ENCODE measurements around the gene EFCAB12.
A peak's percentile ranks its signal among the peaks of the same experiment; 100 is the strongest.

EFCAB12 gene

GRCh38 chr3:129383292-129383860, 45.1 kb downstream of the EFCAB12 start:
- no peaks in the 10 kb centered on the region for H3K36me3 ChIP-seq (replicated peaks; ENCODE audit: low read depth, low read length)
- no peak overlapping the region for H3K9ac ChIP-seq (ENCODE audit: low read length)
- H3K4me1 ChIP-seq (ENCODE audit: low read length), result no peaks in the 10 kb centered on the region
- no peaks in the 10 kb centered on the region for H3K27me3 ChIP-seq (ENCODE audit: low read depth, low read length)
- H4K20me1 ChIP-seq (ENCODE audit: insufficient read depth, low read length), result no peaks in the 10 kb centered on the region
- no peaks in the 10 kb centered on the region for H3K79me2 ChIP-seq (ENCODE audit: low read length)
- TF ChIP-seq CTCF (IDR thresholded peaks at IDR 0.05; ENCODE audit: low read depth, low read length) (peak; percentile 83), EZH2phosphoT487 (IDR thresholded peaks at IDR 0.05; ENCODE audit: low read depth) (no peak)
- peaks cover 4% of the 10 kb centered on the region; the same call in 1 of the 2 replicates for H3K9me3 ChIP-seq (ENCODE audit: insufficient read depth, low read length)
- no peak overlapping the region for H3K27ac ChIP-seq (ENCODE audit: low read length)
- H3K4me2 ChIP-seq (ENCODE audit: low read length), result no peak overlapping the region
- H2AFZ ChIP-seq (ENCODE audit: low read depth, low read length), result no peak overlapping the region
- H3K4me3 ChIP-seq (ENCODE audit: low read length), result no peak overlapping the region

GRCh38 chr3:129382366-129382765, 46.1 kb downstream of the EFCAB12 start:
- Histone ChIP-seq H3K4me2 (ENCODE audit: low read length) (no peak overlapping the region), H4K20me1 (ENCODE audit: insufficient read depth, low read length) (no peaks in the 10 kb centered on the region), H3K27me3 (ENCODE audit: low read depth, low read length) (no peaks in the 10 kb centered on the region), H3K4me3 (ENCODE audit: low read length) (no peak overlapping the region), H2AFZ (ENCODE audit: low read depth, low read length) (no peak overlapping the region), H3K9ac (ENCODE audit: low read length) (no peak overlapping the region), H3K36me3 (replicated peaks; ENCODE audit: low read depth, low read length) (no peaks in the 10 kb centered on the region), H3K4me1 (ENCODE audit: low read length) (no peaks in the 10 kb centered on the region), H3K9me3 (ENCODE audit: insufficient read depth, low read length) (peaks cover 4% of the 10 kb centered on the region; the same call in 1 of the 2 replicates), H3K27ac (ENCODE audit: low read length) (no peak overlapping the region), H3K79me2 (ENCODE audit: low read length) (no peaks in the 10 kb centered on the region)
- TF ChIP-seq EZH2phosphoT487 (IDR thresholded peaks at IDR 0.05; ENCODE audit: low read depth), result no peak
- TF ChIP-seq CTCF (IDR thresholded peaks at IDR 0.05; ENCODE audit: low read depth, low read length), result no peak

- H3K36me3 ChIP-seq (replicated peaks; ENCODE audit: low read depth, low read length), result no peaks in the 10 kb centered on the region
- no peak for TF ChIP-seq CTCF (IDR thresholded peaks at IDR 0.05; ENCODE audit: low read depth, low read length)
- TF ChIP-seq EZH2phosphoT487 (IDR thresholded peaks at IDR 0.05; ENCODE audit: low read depth), result no peak
- H2AFZ ChIP-seq (ENCODE audit: low read depth, low read length), result no peak overlapping the region
- H3K9me3 ChIP-seq (ENCODE audit: insufficient read depth, low read length), result peaks cover 4% of the 10 kb centered on the region; the same call in 1 of the 2 replicates
- H3K4me2 ChIP-seq (ENCODE audit: low read length), result no peak overlapping the region
- no peak overlapping the region for H3K9ac ChIP-seq (ENCODE audit: low read length)
- no peak overlapping the region for H3K27ac ChIP-seq (ENCODE audit: low read length)
- H3K27me3 ChIP-seq (ENCODE audit: low read depth, low read length), result no peaks in the 10 kb centered on the region
- no peak overlapping the region for H3K4me3 ChIP-seq (ENCODE audit: low read length)
- no peaks in the 10 kb centered on the region for H3K79me2 ChIP-seq (ENCODE audit: low read length)
- no peaks in the 10 kb centered on the region for H4K20me1 ChIP-seq (ENCODE audit: insufficient read depth, low read length)
- no peaks in the 10 kb centered on the region for H3K4me1 ChIP-seq (ENCODE audit: low read length)
Observed at GRCh38 chr3:129379582-129380358, 48.7 kb downstream of the EFCAB12 start.

GRCh38 chr3:129378949-129379348, 49.5 kb downstream of the EFCAB12 start:
- peaks cover 4% of the 10 kb centered on the region; the same call in 1 of the 2 replicates for H3K9me3 ChIP-seq (ENCODE audit: insufficient read depth, low read length)
- TF ChIP-seq EZH2phosphoT487 (IDR thresholded peaks at IDR 0.05; ENCODE audit: low read depth) (no peak), CTCF (IDR thresholded peaks at IDR 0.05; ENCODE audit: low read depth, low read length) (no peak)
- no peaks in the 10 kb centered on the region for H3K27me3 ChIP-seq (ENCODE audit: low read depth, low read length)
- H3K36me3 ChIP-seq (replicated peaks; ENCODE audit: low read depth, low read length), result no peaks in the 10 kb centered on the region
- no peak overlapping the region for H2AFZ ChIP-seq (ENCODE audit: low read depth, low read length)
- H3K4me3 ChIP-seq (ENCODE audit: low read length), result no peak overlapping the region
- H3K4me2 ChIP-seq (ENCODE audit: low read length), result no peak overlapping the region
- H3K27ac ChIP-seq (ENCODE audit: low read length), result no peak overlapping the region
- H3K4me1 ChIP-seq (ENCODE audit: low read length), result no peaks in the 10 kb centered on the region
- no peak overlapping the region for H3K9ac ChIP-seq (ENCODE audit: low read length)
- no peaks in the 10 kb centered on the region for H4K20me1 ChIP-seq (ENCODE audit: insufficient read depth, low read length)
- no peaks in the 10 kb centered on the region for H3K79me2 ChIP-seq (ENCODE audit: low read length)
